GM18867 (cell line): Measurements from ENCODE around the gene SERGEF.

Source experiments
- ATAC-seq: cut with Tn5 transposase; IDR thresholded peaks from one replicate; pipeline ENCODE4 v1.9.1; 2021; ENCODE audit warnings: mild to moderate bottlenecking, moderate library complexity; ENCODE audit not compliant: unreplicated experiment

SERGEF gene

DNA sequence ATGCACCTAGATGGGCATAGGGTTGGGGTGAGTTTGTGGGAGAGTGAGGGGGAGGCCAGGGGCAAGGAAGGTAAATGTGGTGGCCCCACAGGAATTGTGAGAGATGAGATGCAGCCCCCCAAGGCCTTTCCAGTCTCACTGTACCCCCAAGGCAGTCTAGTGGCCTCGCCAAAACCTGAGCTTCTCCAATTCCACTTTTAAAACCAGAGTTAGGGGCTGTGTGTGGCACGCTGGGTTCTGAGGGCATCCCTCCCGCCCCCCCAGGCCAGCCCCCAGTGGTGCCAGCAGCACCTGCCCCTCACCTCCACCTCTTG, 237.9 kb downstream of the SERGEF start:
- ATAC-seq: no peak

- no peak for ATAC-seq
Observed at GRCh38 chr11:17774232-17775034, 238.4 kb downstream of the SERGEF start.

DNA sequence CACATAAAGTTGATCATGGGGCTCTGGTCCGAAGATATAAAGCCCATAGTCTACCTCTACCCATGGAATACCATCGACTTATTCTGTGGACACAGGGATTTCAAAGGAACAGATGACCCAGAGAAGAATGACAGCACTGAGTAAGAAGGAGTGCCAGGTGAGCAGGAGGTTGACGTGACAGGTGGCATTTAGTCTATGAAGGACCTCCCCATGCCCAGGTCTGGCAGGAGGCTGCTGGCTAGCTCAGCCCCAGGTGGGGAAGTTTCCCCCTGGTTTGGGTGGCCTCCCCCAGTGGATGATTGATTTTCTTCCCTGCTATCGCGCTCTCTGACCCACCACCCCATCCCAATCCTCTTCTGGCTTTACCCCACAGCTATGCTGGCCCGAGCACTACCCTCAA, 239.2 kb downstream of the SERGEF start:
- no peak for ATAC-seq

- no peak for ATAC-seq
Observed at GRCh38 chr11:17772704-17773600, 239.9 kb downstream of the SERGEF start.

DNA sequence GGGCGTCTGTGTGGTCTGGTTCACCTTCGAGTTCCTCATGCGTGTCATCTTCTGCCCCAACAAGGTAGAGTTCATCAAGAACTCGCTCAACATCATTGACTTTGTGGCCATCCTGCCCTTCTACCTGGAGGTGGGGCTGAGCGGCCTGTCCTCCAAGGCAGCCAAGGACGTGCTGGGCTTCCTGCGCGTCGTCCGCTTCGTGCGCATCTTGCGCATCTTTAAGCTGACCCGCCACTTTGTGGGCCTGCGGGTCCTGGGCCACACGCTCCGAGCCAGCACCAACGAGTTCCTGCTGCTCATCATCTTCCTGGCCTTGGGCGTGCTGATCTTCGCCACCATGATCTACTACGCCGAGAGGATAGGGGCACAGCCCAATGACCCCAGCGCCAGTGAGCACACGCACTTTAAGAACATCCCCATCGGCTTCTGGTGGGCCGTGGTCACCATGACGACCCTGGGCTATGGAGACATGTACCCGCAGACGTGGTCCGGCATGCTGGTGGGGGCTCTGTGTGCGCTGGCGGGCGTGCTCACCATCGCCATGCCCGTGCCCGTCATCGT, 240.9 kb downstream of the SERGEF start:
- ATAC-seq: no peak

DNA sequence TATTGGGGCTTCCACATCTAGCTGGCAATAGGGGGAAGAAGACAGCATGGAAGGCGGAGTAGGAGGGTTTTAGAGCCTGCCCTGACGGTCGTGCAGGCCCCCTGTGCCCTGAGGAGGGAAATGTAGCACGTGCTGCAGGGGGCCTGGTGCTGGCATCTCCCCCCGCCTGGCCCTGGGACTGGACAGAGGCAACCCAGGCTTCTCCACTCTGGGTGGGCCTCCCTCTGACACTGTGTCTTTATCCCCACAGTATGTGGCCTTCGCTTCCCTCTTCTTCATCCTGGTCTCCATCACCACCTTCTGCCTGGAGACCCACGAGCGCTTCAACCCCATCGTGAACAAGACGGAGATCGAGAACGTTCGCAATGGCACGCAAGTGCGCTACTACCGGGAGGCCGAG, 241.4 kb downstream of the SERGEF start:
- no peak for ATAC-seq

DNA sequence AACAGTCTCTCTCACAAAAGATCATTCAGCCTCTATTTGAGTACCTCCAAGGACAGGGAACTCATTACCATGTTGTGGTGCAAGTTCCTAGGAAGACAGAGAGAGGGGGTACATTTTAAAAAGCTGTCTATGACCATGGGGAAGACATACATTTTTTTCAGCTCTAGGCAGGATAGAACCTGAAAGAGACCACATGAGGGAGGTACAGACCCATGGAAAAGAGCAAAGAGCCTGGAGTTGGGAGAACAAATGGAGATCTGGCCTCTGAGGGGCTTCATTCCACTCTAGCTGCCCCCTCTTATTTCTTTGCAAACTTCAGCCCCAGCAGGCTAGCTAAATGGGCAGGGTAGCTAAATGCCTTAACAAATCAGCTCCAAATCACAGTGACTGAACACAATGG, 241.9 kb downstream of the SERGEF start:
- ATAC-seq: no peak

DNA sequence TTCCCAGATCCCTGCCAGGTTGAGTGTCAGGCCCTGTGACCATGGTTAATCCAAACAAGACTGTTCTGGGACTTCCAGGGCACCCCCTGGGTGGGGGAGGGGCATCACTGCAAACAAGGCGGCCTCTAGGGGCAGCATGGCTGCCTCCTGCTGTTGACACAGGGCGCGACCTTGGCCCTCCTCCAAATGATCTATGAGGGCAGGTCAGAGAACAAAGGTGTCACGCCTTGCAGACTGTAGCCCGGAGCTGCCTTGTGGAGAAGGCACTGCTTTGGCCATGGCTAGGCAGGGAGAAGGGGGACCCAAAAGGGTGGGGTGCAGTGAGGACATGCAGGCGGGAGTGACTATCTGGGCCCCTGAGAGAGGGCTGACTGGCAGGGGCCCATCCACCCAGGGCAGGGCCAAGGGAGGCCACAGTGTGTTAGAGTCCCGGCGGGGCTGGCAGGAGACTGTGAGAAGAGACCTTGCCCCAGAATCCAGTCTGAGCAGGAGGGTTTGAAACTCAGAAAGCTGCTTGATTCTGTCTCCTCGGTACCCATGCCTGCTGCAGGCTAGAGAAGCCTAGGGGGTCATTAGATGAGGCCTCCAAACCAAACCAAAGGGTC, 242.7 kb downstream of the SERGEF start:
- ATAC-seq: no peak

- no peak for ATAC-seq
Observed at GRCh38 chr11:17769218-17769617, 243.6 kb downstream of the SERGEF start.

DNA sequence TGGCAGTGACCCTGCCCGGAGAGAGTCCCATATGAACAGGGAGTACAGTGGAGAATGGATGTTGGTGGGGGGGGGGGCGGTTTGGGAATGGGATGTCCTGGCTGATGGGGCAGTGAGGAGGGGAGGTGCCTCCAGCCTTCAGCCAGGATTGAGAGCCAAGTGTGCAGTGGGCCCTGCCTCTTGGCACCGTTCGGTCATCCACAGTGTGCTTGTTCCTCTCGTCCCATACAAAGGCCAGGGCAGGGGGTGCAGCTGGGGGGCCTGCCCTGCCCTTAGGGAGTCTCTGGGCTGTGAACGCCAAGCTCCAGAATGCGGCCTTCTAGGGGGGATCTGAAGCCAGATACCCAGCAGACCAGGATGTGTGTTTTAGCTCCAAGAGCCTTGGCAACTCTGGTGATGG, 244.3 kb downstream of the SERGEF start:
- ATAC-seq: no peak

GRCh38 chr11:17767914-17768313, 244.9 kb downstream of the SERGEF start:
- no peak for ATAC-seq

DNA sequence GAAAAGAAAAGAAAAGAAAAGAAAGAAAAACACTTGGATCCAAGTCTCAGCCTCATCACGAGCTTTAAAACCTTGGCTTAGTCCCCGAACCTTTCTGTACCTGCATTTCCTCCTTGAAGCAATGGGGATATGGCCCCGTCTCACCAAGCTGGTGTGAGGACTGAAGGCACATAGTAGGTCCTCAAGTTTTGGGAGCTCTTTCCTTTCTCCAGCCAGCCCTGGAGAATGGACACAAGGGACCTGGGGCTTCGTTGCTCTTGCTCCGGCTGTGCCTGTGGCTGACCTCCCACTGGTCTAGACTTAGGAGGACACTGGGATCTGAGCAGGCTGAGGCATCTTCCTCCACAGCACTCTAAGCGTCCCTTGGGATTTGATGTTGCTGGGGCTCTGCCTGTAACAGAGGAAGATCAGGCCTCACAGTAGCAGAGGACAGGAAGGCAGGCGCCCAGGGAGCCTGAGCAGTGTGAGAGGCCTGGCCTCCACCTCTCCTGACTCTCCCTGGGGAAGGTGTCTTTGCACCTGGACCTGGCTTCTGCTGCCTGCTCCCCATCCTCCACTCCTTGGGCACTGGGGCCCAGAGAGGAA, 245.5 kb downstream of the SERGEF start:
- no peak for ATAC-seq

- no peak for ATAC-seq
Observed at GRCh38 chr11:17766590-17766989, 246.3 kb downstream of the SERGEF start.

- ATAC-seq: no peak
Observed at GRCh38 chr11:17766073-17766359, 246.8 kb downstream of the SERGEF start.

- ATAC-seq: no peak
Observed at GRCh38 chr11:17765356-17766072, 247.3 kb downstream of the SERGEF start.

DNA sequence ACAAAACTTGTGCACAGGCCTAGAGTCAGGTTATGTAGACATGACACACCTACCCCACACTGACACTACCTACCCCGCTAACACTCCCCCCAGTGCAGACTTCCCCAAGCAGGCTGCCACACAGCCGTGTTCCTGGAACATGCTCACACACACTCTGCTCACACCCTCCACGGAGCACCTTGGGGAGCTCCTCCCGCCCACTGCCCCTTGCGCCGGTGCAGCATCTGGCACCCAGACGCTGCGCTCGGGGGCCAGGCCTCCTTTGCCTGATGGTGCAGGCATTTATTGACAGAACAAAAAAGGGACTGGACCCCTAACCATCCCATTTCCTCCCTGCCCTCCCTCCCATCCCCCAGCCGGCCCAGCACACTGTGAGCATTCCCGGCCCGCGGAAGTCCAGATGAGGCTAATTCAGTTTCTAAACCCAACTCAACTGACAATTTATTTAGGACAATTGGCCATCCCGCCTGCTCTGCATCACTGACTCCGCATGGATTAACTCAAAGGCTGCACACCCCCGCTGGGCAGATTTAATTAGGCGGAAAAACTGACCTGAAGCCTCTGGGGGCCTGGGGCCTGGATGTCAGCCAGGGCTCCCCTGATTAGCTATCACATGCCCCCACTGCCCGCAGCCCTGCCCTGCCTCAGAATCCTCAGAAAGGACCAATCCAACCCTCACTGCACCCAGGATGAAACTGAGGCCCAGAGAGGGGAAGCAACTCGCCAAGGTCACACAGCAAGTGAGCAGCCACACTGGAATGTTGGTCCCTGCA, 248.2 kb downstream of the SERGEF start:
- ATAC-seq: no peak

DNA sequence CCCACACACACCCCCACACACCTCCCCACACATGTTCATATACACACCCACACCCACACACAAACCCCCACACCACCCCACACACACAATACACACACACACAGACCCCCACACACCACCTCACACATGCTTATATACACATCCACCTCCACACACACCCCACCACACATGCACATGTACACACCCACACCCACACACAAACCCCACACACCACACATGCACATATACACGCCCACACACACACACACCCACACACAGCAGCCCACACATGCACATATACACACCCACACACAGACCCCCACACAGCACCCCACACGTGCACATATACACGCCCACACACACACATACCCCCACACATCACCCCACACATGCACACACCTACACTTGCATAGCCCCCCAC, 249.1 kb downstream of the SERGEF start:
- ATAC-seq: no peak

- ATAC-seq: no peak
Observed at GRCh38 chr11:17763244-17763643, 249.6 kb downstream of the SERGEF start.

DNA sequence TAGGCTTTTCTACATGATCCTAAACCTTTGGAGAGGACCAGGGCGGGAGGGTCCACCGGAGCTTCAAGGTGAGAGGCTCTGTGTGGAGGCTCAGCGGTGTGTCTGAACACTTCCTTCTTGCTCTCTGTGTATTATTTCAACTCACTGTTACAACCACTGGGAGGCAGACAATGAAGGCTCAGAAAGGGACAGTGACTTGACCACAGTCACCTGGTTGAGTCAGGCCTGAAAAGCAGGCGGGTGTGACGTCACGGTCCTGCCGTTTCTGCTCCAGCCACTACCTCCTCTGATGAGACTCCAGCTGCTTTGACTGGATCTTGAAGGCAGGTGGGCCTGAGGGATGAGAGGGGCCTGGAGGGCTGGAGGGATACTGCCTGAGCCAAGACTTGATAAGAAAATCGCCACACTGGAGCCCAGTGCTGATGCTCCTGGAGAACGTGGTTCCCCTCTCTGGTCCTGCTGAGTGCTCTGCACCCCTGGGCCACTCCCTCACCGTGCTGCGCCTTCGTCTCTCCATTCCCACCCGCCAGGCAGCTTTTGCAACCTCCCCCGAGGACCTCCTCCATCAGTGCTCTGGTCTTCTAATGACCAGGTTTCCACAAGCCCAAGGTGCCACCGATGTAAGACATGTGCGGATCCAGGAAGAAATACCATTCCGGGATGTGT, 250.4 kb downstream of the SERGEF start:
- peak; percentile 73 for ATAC-seq
